GM21447 (cell line): ENCODE data around the gene DCANP1.

ENCODE experiments used
- ATAC-seq: cut with Tn5 transposase; IDR thresholded peaks from one replicate; pipeline ENCODE4 v1.9.1; 2021; ENCODE audit not compliant: unreplicated experiment

Gene DCANP1

DNA sequence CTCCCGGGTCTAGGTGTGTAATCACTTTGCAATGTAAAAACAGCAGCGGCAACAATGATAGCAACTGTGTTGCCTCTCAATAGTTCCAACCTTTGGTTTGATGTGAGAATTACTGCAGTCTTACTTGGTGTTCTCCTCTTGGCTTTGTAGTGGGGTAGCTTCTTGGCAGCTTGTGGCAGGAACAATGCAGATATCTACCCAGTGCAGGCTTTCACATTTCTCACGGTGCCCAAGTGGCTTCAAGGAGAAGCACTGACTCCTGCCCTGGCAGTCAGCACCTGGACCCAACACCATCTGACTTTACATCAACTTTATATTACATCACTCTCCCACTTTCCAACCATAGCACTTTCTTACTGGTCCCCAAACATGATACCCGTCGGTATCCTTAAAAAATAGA lies 33.4 kb upstream of the DCANP1 start:
- no peak for ATAC-seq

DNA sequence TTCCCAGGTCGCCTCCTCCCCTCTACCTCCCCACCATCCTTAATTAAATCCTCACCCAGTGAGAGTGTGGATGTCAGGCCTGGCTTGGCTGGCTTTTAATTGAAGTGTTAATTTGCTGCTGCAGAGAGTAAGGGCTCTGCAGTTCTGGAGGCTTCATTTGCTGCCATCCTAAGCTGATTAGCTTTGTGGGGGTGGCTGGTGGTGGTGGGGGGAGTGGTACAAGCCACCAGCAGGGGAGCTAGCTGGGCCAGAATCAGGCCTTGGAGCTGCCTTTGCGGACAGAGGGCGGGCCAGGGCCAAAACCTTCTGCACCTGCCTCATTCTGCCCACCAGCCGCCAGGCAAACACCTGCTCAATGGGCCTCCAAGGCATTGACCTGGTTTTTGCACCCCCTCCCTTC lies 31.8 kb upstream of the DCANP1 start:
- no peak for ATAC-seq

DNA sequence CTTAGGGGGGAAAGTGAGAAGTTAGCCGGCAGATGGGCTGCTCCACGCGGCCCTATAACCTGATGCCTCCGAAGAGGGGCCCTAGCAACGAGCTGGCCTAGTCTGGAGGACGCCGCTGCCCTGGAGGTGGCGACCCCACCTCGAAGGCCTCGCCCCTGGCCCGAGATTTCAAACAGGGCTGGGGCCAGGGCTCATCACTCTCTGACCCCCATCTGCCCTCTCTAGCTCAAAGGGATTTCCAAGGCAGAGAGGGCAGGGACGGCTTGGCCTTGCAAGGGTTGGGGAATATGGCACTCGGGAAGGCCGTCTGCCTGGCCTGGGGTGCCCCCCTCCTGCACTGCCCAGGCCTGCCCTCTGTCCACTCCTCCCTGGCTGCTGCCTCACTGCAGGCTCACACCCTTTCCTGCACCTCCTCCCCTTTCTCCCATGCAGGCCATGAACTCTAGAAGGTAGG lies 30.5 kb upstream of the DCANP1 start:
- no peak for ATAC-seq

DNA sequence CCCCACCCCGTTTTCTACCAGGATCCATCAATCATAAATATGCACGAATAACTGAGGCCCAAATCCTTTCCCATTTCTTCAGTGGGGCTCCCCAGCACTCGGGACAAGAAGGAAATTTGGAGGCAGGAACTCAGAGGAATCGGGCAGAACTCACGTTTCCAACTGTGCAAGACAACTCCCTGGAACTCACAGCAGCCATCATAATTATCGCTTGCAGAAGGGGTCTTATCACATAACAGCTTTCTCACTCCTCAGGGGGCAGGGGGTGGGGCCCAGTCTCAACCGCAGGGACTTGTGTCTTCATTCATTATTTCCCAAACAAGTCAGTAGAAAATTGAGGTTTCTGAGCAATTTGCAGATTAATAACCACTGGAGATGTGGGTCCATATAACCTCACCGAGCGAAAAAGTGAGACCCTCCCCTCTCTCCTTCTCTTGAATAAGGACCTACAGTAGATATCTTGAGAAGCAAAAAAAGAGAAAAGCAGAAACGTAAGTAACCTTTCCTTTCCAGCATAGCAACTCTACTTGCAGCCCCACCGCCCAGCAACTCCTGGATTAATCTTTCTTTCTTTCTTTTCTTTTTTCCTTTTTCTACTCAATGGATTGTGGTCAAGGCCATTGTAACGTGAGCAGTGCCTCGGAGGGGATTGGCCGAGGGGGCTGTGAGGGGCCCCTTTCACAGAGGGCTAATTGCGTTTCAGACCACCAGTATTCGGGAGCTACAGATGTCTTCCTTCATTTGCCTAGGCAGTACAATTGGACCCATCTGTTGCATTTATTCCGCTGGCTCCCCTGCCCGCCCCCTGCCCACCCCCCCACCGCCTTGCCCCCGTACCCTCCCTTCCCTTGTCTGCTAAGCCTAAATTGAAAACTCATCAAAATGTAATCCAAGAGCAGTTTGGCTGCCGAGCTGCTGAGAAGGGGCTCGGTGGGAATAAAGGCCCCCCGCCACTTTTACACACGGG lies 29.8 kb upstream of the DCANP1 start:
- no peak for ATAC-seq

DNA sequence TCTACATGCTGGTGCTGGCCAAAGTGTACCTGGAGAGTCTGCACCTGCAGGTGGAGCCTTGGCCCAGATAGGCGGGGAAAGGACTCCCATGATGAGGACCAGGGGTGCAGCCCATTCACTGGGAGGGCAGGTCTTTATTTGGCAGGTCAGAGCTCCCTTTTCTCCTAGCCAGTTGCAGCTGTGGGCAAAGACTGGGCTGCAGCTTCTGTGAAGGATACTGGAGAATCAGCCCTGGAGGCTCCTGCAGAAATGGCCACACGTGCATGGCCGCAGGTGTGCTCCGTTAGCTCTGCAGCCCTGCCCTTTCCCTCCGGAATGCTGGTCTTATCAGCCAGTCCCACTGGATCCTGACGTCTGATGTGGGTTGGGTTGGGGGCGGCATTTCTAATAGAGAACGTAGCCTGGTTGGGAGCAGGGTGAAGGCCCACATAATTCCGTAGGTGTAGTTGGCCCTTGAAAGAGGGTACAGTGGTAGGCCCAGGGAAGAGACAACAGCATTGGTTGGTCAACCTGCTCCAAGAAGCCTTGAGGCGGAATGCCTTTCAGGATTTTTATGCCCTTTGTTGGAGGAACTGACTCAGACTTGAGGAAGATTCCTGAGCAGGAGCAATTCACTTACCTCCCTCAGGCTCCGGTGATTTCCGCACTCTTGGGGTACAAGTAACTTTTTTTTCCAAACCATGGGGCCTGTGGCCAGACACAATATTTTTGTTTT lies 27.0 kb upstream of the DCANP1 start:
- ATAC-seq = no peak

DNA sequence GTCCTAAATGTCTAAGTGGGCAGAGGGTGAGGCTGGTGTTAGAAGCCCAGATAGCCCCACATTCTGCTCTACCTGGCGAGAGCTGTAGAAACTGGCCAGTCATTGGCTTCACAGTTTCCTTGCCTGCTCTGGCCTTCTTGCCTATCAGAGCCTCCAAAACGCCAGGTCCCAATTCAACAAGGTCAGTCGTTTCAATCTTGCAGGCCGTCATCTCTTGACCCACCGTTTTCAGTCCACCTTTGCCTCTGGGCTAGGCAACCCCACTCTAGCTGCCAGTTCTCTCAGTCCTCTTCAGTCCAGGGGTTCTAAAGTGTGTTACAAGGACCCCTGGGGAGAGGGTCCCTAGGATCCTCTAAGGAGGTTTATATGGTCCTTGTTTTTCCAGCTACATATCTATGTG lies 25.0 kb upstream of the DCANP1 start:
- ATAC-seq = no peak

DNA sequence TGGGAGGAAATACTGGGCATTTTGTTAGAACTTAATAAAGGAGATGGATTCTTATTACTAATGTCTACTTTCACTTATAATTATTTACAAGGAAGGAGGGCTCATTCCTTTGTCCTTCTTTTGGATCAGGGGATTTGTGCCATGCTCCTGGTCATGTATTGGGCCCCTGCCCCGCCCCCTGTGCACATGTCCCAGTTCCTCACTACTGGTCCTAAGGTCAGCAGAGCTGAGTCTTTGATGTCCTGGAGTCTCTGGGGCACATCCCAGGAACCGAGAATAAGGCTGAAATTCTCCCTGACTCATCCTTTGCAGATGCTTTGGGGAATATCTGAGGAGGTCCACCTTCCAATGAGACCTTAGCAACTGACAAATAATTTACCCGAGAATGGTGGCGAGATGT lies 24.6 kb upstream of the DCANP1 start:
- ATAC-seq = no peak

DNA sequence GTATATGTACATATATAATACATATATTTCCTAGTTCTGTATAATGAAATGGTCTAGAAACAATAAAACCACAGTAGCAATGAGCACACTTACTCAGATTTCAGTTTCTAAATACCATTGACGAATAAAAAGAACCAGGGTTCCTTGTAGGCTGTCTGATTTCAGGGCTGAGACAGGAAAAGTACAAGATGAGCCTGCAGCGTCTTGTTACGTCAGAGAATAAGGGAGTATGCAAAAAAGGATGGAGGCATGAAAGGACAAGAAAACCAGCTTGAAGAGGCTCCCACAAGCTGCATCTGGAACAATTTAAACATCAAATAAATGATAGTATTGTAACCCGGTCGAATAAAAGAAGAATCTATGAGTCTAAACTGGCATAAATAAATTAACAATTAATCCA lies 22.8 kb upstream of the DCANP1 start:
- no peak for ATAC-seq

DNA sequence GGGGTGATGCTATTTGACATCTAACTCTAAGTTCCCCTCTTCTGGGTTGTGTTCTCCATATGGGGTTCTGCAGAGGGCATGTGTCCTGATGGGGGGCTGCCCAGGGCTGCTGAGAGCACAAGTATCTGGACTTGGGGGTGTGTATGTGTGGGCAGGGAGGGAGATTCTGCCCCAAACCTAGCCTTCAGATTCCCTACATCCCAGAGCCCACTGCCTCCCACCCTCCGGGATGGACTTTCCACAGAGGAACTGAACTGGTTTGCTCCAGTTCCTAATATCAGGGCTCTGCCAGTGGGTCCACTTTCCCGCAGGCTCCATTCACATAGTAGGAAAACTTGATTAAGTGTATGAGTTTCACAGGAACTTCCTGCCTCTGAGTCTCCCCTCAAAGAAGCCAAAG lies 21.4 kb upstream of the DCANP1 start:
- ATAC-seq = no peak

DNA sequence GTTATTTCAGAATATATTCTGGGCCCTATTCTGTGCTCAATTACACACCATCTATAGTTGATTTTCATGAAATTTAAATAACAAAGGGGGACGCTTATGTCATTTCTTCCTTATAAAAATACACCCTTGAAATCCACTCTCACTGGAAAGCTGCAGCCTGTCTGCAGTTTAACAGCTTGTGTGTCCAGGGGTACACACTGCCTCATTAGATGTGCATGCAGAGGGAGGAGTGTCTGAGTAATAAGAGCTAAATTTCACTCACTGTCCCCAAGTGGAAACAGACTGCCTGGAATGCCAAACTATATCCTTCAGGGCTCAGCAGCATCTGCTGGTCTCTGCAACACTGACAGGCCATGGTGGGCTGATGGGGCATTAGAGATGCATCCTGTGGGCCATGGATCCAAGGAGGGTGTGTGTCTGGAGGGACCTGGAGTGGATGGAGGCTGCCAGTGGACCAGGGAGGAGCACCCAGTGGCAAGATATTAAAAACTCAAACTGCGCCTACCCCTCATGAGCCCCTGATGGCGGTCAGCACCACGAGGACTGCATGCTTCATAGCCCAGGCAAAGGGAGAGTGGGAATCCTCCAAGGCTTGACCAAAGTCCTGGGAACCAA lies 20.8 kb upstream of the DCANP1 start:
- no peak for ATAC-seq

DNA sequence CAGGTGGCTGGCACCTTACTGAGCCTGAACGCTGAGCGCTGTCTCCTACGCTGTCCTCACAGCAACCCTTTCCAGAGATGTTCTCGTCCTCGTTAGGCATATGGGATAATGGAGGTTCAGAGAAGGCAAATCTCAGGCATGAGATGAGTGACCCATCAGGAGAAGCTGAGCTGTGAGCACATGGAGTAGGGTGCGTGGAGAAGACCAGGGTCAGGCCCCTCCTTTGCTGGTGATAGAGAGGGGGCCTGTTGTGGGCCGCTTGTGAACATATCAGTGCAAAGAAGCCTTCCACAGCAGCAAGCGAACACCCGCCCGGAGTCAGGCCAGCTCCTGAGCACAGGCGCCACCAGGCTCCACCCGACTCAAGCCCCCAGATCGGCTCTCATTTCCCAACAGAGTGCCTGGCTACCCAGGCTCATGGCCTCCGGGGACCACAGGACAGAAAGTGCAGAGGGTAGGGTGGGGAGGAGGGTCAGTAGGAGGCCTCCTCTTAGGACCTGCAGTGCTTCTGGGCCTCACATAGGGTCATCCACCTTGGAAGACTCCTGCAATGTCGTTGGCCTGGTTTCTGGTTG lies 20.0 kb upstream of the DCANP1 start:
- ATAC-seq = no peak

DNA sequence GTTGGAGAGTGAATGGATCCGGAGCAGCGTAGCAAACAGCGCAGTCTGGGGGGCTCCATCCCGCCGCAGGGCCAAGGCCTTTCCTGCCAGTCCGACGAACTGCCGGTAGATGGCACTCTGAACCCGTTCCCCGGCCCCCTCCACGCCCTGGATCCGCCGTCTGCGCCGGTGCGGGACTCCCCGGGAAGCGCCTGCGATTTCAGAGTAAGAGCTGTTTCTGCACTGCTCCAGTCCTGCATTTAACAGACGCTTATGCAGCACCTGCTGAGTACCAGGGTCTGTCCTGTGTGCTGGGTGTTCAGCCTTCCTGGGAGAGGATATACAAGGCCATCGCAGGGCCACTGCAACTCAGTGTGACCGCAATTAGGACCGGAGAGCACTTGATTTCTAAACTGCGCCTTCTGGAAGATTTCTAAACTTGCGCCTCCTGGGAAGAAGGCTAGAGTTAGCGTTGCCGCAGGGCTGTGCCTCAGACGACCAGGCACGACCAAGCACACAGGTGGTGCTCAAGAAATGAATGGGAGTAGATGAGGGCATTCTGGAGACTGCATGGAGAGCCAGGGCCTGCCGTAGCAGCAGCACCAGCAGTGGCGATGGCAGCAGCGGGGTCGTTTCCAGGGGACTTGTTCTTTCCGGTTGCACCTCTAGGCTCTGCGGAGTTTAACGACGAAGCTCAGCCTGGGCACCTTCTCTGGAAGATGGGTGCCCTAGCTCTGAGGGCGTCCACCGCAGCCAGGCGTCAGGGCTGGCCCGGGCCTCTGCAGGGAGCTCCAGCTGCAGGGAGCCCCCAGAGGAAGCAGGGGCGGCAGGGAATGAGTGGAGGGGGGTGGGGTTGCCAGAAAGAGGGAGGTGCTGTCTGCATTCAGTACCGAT lies 19.3 kb upstream of the DCANP1 start:
- ATAC-seq = no peak

DNA sequence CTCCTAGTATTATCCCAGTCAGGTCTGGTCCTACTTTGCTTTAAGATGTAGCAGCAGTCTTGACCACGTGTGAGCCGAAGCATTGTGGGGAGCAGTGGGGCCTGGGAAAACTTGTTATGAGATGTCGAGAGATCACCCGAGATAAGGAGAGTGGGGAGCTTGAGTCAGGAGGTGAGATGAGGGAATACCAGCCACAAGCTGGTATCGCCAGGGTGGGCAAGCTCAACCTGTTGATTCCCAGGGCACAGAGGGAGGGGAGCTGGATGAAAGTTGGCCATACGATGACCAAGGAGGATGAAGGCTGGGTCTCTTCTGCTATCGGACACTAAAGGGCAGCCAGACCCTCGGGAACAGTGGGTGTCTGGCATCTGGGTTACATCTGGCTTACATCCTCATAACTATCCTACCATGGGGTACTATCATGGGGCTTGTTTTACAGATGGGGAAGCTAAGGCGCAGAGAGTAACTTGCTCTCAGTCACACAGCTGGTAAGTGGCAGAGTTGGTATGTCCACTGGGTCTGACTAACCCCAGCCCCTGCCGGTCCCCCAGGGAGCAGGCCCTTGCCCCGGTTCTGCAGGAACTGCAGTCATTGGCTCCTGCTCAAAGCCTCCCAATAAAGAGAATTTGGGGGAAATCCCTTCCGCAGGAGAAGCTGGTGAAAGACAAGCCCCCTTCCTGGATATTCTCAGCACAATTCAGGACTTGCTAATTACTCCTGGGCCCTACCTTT lies 18.4 kb upstream of the DCANP1 start:
- no peak for ATAC-seq

DNA sequence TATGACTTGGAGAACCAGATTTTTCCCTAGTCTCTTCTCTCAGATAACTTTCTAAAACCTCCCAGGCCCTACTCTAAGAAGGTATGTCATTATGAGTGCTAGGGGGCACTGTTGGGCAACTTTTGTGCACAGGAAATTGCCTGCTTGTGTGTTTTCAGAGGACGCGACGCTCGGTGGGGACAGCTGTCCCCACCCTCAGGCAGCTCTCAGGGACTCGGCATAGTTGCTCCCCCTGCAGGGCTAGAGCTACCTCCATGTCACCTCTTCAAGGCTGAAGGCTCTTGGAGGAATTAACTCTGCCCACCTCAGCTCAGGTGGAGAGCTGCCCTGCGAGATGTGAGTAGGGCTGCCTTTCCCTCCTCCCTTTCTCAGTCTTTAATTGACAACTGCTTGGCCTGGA lies 15.2 kb upstream of the DCANP1 start:
- no peak for ATAC-seq

DNA sequence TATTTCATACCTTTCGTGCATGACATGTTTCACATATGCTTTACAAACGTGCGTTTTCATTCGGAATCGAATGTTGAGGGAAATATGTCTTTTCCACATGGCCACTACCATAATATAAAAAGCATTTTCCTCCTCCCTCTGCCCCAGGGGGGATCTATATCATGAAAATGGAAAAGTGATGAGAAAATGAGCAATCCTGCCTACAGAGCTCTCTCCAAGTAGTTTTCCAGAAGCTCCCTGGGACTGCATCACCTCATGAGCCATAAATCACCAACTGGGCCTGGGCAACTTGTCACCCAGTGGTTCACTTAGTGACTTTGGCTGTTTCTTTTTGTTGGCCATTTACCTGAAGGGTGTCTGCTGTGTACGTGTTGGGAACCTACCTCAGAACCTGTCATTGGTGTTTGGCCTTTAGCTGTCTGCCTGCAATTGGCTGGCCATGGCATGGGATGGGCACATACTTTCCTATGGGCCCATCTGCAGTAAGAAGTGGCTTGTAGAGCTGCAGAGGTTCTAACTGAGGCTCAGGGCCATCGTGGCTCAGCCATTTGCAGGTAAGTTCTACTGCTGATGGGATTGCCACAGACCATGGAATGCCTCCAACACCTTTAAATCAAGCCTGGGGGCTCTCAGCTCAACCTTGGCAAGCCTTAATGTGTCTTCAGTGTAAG lies 14.5 kb upstream of the DCANP1 start:
- ATAC-seq = no peak

DNA sequence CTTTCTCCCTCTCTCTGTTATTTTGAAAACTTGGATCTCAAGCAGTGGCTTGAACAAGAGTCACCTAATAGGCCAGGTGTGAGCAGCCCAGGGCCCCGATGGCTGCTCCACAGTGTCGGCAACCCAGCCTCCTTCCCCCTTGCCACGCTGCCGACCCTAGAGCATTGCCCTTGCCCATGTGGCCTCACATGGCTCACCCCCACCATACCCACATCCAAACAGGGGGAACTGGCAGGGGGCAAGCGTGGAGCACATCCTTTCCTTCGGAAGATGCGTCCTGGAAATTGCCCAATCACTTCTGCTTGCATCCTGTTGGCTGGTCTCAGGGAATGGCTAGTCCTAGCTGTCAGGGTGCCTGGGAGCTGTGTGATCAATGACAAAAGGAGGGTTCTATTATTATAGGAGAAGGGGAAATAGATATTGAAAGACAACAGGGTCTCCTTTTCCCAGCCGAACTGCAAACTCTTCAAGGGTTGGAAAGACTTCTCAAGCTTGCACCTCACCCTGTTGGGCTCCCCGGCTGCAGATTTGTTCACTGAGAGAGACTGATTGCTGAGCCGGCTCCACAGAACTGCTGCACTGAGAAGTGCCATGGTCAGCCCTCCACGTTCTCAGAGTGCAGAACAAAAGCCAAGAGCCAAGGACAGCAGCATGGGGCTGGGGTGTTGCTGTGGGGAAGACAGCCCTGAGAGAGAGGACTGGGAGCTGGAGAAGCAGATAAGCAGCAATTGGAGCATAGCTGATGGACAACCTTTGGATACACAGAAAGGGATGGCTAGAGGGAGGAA lies 13.3 kb upstream of the DCANP1 start:
- ATAC-seq = no peak

DNA sequence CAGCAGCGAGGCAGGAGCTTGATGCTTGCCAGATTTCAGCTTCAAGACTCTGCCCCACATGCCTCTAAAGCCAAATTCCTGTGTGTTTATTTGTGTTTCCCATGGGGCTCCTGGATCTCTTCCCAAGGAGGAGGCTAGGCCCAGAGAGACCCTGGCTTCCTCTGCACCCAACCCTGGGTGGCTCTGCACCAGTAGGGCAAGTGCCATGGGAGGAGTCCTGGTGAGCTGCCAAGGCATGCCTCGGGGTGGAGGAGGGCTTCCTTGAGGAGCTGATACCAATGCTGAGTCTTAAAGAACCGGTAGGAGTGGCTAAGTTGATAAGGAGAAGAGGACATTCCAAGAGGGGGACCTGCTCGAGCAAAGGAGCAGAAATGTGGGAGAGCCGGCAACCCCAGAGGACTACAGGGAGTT lies 11.8 kb upstream of the DCANP1 start:
- ATAC-seq = no peak

DNA sequence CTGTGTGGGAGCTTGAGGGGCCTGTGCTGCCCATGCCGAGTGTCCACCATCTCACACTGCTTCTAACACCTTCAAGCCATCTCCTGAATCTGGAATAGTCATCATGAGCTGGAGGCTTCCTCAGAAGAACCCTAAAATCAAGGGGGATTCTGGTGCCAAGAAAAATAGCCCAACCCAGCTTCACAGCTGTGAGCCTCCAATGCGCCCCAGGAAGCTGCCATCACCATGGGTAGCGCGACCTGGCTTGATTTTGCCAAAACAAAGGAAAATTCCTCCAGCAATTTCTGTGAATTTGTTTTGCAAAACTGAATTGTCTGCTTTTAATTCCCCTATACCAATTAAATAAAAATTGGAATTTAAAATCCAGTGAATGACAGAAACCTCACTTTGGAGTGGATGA lies 11.2 kb upstream of the DCANP1 start:
- ATAC-seq = no peak
